ENCODE results near the gene AIFM1.

DNA sequence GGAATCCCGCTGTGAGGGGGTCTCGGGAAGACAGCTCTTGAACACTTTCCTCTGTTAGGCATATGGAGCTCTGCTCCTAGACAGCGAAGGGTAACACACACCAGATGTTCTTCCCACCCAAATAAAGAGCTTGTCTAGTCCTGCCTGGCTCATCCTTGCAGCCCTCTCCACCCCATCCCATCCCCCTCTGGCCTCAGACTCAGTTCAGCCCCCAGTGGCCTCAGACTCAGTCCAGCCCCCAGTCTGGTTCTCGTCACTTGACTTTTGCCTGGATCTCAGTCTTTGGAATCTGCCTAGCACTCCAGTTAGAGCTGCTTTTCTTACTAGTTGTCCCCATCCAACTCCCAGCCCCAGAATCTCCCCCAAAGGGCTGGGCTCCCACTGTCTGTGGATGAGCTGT, 21.0 kb upstream of the AIFM1 start:
- TF ChIP-seq CSRNP3 (CRISPR knock-in tag; IDR thresholded peaks at IDR 0.05) (no peak), SNAI2 (CRISPR knock-in tag; IDR thresholded peaks at IDR 0.05) (no peak), CREB5 (CRISPR knock-in tag; IDR thresholded peaks at IDR 0.05; ENCODE audit: low read depth) (no peak), OSR1 (CRISPR knock-in tag; IDR thresholded peaks at IDR 0.05) (no peak), GLIS3 (CRISPR knock-in tag; IDR thresholded peaks at IDR 0.05) (no peak), ZC3H10 (CRISPR knock-in tag; IDR thresholded peaks at IDR 0.05) (no peak), TOX (CRISPR knock-in tag; IDR thresholded peaks at IDR 0.05; ENCODE audit: borderline replicate concordance) (no peak), ISL1 (CRISPR knock-in tag; IDR thresholded peaks at IDR 0.05) (no peak), TCF4 (CRISPR knock-in tag; IDR thresholded peaks at IDR 0.05; ENCODE audit: borderline replicate concordance) (no peak), ARNTL (CRISPR knock-in tag; IDR thresholded peaks at IDR 0.05; ENCODE audit: borderline replicate concordance, low read depth) (no peak), ESRRG (CRISPR knock-in tag; IDR thresholded peaks at IDR 0.05) (no peak)
- TF ChIP-seq, protein P1, sequence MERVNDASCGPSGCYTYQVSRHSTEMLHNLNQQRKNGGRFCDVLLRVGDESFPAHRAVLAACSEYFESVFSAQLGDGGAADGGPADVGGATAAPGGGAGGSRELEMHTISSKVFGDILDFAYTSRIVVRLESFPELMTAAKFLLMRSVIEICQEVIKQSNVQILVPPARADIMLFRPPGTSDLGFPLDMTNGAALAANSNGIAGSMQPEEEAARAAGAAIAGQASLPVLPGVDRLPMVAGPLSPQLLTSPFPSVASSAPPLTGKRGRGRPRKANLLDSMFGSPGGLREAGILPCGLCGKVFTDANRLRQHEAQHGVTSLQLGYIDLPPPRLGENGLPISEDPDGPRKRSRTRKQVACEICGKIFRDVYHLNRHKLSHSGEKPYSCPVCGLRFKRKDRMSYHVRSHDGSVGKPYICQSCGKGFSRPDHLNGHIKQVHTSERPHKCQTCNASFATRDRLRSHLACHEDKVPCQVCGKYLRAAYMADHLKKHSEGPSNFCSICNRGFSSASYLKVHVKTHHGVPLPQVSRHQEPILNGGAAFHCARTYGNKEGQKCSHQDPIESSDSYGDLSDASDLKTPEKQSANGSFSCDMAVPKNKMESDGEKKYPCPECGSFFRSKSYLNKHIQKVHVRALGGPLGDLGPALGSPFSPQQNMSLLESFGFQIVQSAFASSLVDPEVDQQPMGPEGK (CRISPR knock-in tag; IDR thresholded peaks at IDR 0.05; ENCODE audit: borderline replicate concordance) = no peak
